GM20000 (cell line): ENCODE measurements around the gene LRRC31.

Source experiments
- DNase-seq: peaks from one replicate; pipeline ENCODE4 v3.0.0; 2012; ENCODE audit warnings: low spot score
- TF ChIP-seq, protein P1 (sequence below): IDR thresholded peaks from 2 replicates; pipeline ENCODE4 v1.5.1; 2012; ENCODE audit warnings: mild to moderate bottlenecking, control low read depth; ENCODE audit errors: extremely low read depth, missing control alignments

LRRC31 gene

DNA sequence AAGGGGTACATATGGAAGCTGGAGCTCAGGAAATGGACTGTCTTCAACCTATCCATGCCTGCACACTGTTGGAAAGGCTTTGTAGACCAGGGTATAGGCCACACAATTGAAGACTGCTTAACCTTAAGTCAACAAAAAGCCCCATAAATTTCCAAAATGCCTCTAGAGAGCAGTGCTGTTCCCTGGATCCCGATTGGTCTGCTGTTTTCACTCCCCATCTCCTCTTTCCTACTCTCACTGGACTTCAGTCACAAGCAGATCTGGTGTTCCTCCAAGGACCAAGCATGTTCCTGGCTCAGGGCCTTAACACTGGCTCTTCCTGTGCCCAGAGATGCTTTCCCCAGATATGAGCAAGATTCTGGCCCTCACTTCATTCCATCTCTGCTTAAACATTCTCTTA lies 34.2 kb downstream of the LRRC31 start:
- DNase-seq: no peak

DNA sequence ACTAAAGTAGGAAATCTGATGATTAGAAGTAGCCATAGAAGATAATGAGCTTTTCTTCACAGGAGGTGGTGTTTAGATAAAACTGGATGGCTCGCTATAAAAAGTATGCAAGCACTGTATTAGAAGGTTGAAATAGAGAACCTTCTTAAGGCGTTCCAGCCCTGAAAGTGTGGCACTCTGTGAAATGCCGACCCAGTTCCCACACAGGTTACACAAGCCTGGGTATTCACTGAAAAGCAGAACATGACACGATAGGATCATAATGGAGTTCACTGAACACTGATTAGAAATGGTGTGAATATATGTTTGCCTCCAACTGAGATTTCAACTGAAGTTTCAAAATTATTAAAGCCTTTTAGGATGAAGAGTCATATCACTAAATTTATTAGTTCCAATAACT lies 42.0 kb downstream of the LRRC31 start:
- DNase-seq: no peak
- TF ChIP-seq, protein P1, sequence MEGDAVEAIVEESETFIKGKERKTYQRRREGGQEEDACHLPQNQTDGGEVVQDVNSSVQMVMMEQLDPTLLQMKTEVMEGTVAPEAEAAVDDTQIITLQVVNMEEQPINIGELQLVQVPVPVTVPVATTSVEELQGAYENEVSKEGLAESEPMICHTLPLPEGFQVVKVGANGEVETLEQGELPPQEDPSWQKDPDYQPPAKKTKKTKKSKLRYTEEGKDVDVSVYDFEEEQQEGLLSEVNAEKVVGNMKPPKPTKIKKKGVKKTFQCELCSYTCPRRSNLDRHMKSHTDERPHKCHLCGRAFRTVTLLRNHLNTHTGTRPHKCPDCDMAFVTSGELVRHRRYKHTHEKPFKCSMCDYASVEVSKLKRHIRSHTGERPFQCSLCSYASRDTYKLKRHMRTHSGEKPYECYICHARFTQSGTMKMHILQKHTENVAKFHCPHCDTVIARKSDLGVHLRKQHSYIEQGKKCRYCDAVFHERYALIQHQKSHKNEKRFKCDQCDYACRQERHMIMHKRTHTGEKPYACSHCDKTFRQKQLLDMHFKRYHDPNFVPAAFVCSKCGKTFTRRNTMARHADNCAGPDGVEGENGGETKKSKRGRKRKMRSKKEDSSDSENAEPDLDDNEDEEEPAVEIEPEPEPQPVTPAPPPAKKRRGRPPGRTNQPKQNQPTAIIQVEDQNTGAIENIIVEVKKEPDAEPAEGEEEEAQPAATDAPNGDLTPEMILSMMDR: no peak

More for the DNA sequence above, 34.2 kb downstream of the LRRC31 start:
- TF ChIP-seq, protein P1: no peak

DNA sequence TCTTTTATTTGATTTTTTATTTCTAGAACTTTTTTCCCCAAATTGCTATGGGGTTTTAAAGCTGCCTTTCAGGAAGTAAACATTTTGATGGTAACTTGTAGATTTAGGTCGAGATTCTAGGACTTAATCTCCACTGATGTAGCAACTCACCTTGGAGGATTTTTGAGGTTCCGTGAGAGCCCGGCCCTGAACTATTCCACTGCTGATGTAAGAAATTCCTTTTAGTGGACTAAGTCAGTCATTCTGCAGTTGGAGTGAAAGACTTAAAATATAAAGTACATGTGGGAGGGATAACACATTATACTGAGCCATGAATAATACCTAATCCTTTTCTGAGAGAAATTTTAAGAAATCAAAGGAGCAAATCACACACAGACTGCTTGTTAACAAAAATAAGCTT lies 44.4 kb downstream of the LRRC31 start:
- TF ChIP-seq, protein P1: no peak
- DNase-seq: no peak

DNA sequence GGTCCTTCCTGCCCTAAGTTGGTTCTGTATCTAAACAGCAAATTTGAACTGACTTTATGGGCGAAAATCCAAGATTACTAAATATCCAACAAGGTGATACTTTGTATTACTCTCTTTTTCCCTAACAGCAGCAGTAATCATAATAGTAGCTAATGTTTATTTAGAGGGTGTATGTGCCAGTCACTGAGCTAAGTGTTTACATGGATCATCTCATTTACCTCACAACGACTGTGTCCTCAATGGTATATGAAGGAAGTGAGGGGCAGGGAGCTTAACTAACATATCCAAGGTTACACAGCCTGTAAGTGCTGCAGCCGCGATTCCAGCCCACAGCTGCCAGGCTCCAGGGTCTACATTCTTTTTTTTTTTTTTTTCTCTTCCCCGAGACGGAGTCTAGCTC lies 46.8 kb downstream of the LRRC31 start:
- TF ChIP-seq, protein P1: no peak
- no peak for DNase-seq

DNA sequence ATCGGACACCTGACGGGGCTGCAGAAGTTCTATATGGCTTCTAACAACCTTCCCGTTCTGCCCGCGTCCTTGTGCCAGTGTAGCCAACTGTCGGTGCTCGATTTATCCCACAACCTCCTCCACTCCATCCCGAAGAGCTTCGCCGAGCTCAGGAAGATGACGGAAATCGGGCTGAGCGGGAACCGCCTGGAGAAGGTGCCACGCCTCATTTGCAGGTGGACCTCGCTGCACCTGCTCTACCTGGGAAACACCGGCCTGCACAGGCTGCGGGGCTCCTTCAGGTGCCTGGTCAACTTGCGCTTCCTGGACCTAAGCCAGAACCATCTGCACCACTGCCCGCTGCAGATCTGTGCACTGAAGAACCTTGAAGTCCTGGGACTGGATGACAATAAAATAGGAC lies 47.2 kb downstream of the LRRC31 start:
- TF ChIP-seq, protein P1: no peak
- DNase-seq: no peak

DNA sequence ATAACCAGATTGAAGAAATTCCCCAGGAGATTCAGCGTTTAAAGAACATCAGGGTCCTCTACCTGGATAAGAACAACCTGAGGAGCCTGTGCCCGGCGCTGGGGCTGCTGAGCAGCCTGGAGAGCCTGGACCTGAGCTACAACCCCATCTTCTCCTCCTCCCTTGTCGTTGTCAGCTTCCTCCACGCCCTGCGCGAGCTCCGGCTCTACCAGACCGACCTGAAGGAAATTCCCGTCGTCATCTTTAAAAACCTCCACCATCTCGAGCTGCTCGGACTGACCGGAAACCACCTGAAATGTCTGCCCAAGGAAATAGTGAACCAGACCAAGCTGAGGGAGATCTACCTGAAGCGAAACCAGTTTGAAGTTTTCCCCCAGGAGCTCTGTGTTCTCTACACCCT lies 47.6 kb downstream of the LRRC31 start:
- no peak for DNase-seq
- TF ChIP-seq, protein P1: no peak

DNA sequence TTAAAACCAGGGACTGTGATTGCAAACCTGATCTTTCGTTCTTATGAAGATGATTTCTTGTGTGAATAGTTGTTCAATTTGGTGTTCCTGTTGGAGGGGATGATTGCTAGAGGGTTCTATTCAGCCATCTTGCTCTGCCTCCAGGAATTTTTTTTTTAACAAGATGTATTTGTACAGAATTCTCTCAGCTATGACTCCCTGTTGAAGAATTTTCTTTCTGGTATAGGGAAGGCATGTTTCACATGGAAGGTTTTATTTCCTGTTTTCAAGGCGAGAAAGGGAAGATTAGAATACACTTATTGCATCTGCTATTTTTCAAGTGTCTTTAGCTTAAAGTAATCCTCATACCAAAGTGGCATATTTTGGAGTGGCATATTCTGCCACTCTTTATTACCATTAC lies 51.4 kb downstream of the LRRC31 start:
- TF ChIP-seq, protein P1: no peak
- no peak for DNase-seq

DNA sequence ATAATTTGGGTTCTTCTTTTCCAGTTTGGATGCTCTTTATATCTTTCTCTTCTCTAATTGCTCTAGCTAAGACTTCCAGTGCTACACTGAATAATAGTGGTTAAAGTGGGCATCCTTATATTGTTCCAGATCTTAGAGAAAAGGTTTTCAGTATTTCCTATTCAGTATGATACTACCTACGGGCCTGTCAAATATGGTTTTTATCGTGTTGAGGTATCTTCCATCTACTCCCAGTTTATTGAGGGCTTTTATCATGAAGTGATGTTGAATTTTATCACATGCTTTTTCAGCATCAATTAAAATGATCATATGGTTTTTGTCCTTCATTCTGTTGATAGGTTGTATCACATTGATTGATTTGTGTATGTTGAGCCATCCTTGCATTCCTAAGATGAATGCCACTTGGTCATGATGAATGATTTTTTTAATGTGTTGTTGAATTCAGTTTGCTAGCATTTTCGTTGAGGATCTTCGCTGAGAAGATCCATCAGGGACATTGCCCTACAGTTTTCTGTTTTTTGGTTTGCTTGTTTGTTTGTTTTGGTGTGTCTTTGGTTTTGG lies 54.1 kb downstream of the LRRC31 start:
- DNase-seq: no peak
- TF ChIP-seq, protein P1: no peak
